Measurements from ENCODE around the gene SIM2.
A peak's percentile ranks its signal among the peaks of the same experiment; 100 is the strongest.

SIM2 gene

DNA sequence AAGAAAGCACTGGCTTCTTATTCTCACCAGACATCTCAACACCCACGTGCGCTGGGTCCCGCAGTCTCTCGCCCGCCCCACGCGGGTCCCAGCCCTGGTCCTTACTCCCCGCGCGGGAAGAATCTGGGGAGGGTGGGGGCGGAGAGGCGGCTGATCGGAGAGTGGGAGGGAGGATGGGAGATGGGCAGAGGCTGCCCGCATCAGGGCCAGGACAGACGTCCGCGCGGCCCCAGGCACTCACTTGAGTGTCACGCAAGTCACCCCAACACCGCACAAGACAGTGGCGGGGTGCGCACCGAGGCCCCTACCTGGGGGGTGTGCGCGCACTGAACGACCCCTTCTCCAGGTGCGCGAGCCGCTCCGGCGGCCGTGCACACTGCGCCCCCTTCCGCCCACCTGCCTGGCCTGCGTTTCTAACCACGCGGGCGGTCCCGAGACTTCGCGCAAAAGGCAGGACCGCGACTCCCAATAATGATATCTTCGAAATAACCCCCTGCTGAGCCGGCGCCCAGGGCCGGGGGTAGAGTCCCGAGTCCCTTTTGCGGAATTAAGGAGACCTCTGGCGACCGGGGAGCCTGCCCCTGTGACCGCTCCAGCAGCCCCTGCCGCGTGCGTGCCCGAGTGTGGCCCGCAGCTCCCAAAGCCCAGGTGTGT is 6.0 kb upstream of the SIM2 start:
- Mint-ChIP-seq H3K9me3 (no peaks in the 10 kb centered on the region), H3K4me1 (peaks cover 3% of the 10 kb centered on the region), H3K36me3 (no peaks in the 10 kb centered on the region), H3K27ac (no peak overlapping the region), H3K4me3 (no peak overlapping the region), H3K27me3 (peaks cover 93% of the 10 kb centered on the region)
- CTCF ChIA-PET, result no interaction called here
- DNase-seq, result no peak

DNA sequence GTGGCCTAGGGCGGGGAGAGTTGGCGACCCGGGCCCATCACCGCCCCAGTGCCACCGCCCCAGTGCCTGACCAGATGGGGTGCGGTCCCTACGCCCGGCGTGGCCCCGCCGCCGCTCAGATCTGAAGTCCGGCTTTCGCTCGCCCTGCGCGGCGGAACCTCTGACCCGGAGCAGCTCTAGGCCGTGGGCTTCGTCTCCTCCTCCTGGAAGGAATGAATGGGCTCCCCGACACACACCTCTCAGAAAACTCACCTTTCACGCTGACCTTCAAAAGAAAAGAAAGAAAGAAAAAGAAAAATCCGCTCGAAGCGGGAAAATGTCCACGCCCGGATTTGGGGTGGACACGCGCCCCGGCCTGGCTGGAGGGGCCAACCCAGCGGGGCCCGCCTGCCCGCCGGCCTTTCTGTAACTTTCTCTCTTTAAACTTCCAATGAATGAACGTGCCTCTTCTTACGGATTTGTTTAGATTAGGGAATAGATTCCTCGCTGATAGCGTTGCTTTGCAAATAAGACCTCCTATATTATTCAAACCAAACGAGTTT is 5.4 kb upstream of the SIM2 start:
- Mint-ChIP-seq H3K4me1 (peaks cover 3% of the 10 kb centered on the region), H3K36me3 (no peaks in the 10 kb centered on the region), H3K4me3 (no peak overlapping the region), H3K27me3 (peaks cover 95% of the 10 kb centered on the region), H3K27ac (peak overlapping the region; percentile 25), H3K9me3 (no peaks in the 10 kb centered on the region)
- no peak for DNase-seq
- CTCF ChIA-PET, result no interaction called here

DNA sequence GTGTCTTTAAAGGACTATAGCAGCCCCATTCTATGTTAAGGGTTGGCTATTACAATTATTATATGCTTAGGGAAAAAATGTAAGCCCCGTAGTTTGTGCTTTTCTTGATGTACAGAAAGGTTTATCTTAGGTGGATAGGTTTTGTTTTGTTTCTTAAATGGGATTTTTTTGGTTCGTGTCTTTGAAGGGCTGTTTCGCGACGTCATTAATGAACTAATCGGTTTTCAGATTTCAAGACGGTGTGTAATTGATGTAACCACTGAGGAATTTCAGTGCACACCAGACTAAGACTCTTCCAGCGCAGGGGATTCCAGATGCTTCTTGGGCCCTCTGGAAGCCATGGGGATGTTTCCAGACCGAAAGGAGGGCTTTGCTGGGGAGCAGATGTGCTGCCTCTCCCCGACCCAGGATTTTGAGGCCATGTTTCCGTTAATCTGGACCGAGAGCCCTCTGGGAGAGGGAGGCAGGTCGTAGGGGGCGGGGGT is 4.8 kb upstream of the SIM2 start:
- peaks cover 3% of the 10 kb centered on the region for H3K4me1 Mint-ChIP-seq
- CTCF ChIA-PET, result no interaction called here

DNA sequence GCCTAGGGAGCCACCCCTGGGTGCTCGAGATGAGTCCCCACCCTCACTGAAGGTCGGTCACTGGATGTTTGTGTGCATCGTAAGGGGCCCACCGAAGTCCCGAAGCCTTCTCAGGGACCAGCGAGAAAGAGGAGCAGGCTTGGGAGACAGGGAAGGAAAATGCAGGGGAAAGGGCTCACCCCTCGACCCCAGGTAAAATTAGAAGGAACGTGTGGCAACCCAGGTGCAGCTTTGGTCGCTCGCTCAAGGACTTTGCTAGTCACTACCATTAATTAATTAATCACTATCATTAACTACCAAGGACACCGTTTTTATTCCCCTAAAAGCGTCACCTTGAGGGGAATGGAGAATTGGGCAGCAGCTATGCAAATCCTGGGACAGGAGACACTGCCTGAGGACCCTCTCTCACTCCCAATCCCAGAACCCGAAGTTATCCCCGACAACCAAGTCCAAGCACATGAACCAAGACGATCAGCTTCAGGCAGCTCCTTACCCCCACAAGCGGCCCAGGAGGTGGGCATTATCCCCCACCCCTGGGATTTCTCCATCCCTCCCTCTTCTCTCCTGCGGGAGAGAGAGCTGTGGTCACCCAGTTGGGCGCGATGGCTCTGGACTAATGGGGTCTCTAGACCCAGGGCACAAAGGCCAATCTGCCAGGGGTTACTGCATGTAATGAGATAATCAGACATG is 4.2 kb upstream of the SIM2 start:
- DNase-seq, result no peak
- no peak overlapping the region for H3K27ac Mint-ChIP-seq
- peaks cover 3% of the 10 kb centered on the region for H3K4me1 Mint-ChIP-seq
- CTCF ChIA-PET, result no interaction called here
- no peaks in the 10 kb centered on the region for H3K36me3 Mint-ChIP-seq
- H3K27me3 Mint-ChIP-seq, result peaks cover 100% of the 10 kb centered on the region
- no peaks in the 10 kb centered on the region for H3K9me3 Mint-ChIP-seq
- H3K4me3 Mint-ChIP-seq, result no peak overlapping the region

More for the DNA sequence above, 4.8 kb upstream of the SIM2 start:
- Mint-ChIP-seq H3K27ac (peak overlapping the region; percentile 25), H3K9me3 (no peaks in the 10 kb centered on the region), H3K36me3 (no peaks in the 10 kb centered on the region), H3K27me3 (peaks cover 100% of the 10 kb centered on the region), H3K4me3 (no peak overlapping the region)
- DNase-seq, result no peak

DNA sequence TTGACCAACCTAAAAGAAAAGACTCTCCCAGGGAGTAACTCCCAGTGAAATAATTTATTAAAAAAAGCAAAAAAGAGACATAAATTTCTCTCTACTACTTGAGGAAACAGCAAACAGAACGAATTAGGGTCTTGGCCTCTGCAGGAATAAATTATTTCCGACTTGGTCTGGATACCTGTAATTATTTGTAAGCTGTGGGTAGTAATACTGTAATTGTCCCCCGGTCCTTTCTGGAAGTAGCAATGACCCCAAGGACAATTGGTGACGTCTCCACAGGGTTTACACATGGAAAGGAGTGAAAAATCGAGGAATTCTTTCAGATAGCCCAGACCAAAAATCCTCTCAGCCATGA is 3.7 kb upstream of the SIM2 start:
- Mint-ChIP-seq H3K27me3 (peaks cover 100% of the 10 kb centered on the region), H3K9me3 (no peaks in the 10 kb centered on the region), H3K36me3 (peaks cover 2% of the 10 kb centered on the region), H3K4me3 (no peak overlapping the region), H3K4me1 (peaks cover 7% of the 10 kb centered on the region), H3K27ac (no peak overlapping the region)
- DNase-seq, result no peak
- CTCF ChIA-PET, result no interaction called here

DNA sequence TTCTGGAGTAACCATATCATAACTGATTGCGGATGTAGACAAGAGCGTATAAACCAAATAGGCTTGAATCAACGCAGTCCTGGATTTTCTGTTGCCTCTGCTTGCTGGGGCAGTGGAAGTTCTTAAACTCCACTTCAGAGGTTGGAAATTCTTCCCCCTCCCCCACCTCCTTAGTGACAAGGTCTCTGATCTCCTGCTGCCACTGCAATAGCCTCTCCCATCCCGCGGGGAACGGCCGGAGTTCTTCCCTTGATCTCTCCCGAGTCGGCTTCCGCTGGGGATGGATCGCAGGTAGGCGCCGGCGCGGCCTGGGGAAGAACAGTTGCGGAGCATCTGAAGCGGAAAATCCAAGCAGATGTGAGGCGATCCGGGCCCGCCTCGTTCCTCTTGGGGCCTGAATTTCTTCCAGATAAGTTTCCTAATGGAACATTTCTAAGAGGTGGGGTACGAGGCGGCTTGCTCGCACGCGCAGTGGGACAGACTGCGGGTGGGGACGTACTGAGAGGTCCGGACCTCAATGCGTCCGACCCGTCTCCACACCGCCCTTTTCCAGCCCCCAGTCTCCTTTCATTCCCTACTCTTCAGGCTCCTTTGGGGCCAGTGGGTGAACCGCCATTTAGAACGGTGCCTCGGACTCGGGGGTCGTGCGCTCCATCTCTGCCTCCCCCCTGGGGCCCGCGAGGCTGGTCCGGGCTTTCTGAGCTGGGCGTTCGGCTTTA is 3.1 kb upstream of the SIM2 start:
- H3K4me3 Mint-ChIP-seq, result peak overlapping the region; percentile 21
- H3K27me3 Mint-ChIP-seq, result peaks cover 100% of the 10 kb centered on the region
- CTCF ChIA-PET, result no interaction called here
- no peak for DNase-seq
- peaks cover 3% of the 10 kb centered on the region for H3K36me3 Mint-ChIP-seq
- H3K9me3 Mint-ChIP-seq, result no peaks in the 10 kb centered on the region
- no peak overlapping the region for H3K27ac Mint-ChIP-seq
- peaks cover 12% of the 10 kb centered on the region for H3K4me1 Mint-ChIP-seq

DNA sequence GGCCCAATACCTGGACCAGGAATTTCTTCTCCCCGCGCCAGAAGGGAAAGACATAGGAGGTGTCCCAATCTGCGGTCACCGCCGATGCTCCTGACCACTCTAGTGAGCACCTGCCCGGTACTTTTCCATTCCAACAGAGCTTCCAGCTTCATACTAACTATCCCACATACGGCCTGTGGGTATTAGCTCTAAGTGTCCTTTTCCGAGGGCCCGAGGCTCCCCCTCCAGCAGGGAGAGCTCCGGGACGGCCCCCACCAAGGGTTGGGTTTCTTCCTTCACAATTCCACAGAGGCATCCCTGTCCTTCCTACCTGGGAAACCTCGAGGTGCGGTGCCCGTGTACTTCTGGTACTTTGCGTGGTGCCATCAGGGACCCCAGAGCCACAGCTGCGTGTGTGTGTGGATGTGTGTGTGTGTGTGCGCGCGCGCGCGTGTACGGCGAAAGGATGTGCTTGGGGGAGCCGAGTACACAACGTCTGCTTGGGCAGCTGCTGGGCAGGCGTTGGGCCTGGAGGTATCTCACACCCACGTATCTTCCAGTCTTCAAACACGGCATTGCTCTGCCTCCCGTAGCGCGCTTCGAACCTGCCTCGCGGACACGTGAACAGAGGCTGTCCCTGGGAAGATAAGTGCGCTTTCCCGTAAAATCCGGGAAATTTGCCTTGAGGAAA is 2.4 kb upstream of the SIM2 start:
- H3K27me3 Mint-ChIP-seq, result peaks cover 100% of the 10 kb centered on the region
- CTCF ChIA-PET, result no interaction called here
- peaks cover 3% of the 10 kb centered on the region for H3K36me3 Mint-ChIP-seq
- H3K9me3 Mint-ChIP-seq, result no peaks in the 10 kb centered on the region
- H3K4me3 Mint-ChIP-seq, result peak overlapping the region; percentile 21
- H3K27ac Mint-ChIP-seq, result peak overlapping the region; percentile 58
- H3K4me1 Mint-ChIP-seq, result peaks cover 14% of the 10 kb centered on the region
- DNase-seq, result no peak

DNA sequence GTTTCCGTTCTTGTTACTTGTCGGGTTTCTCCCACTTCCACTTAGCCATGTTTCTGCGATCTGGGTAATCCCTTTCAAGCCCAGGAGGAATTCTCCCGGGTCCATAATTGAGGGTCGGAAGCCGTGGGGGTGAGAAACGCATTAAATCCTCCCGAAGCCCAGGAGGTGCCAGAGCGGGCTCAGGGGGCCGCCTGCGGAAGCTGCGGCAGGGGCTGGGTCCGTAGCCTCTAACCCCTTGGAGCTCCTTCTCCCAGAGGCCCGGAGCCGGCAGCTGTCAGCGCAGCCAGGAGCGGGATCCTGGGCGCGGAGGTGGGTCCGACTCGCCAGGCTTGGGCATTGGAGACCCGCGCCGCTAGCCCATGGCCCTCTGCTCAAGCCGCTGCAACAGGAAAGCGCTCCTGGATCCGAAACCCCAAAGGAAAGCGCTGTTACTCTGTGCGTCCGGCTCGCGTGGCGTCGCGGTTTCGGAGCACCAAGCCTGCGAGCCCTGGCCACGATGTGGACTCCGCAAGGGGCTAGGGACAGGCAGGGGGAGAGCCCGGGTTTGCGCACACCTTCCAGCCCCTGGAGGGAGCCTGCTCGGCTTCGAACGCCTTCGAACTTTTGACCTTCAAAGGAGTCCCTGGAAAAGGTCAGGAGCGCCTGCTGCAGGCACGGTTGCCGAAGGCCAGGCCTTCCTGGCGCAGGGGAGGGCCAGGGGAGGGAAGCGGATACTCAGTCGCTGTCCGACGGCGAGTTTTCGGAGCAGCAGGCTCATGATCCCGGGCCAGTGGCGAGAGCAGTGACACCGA is 1.7 kb upstream of the SIM2 start:
- Mint-ChIP-seq H3K4me1 (peaks cover 18% of the 10 kb centered on the region), H3K9me3 (no peaks in the 10 kb centered on the region), H3K4me3 (no peak overlapping the region), H3K27ac (peak overlapping the region; percentile 58), H3K27me3 (peaks cover 100% of the 10 kb centered on the region), H3K36me3 (peaks cover 3% of the 10 kb centered on the region)
- no peak for DNase-seq
- CTCF ChIA-PET, result no interaction called here

DNA sequence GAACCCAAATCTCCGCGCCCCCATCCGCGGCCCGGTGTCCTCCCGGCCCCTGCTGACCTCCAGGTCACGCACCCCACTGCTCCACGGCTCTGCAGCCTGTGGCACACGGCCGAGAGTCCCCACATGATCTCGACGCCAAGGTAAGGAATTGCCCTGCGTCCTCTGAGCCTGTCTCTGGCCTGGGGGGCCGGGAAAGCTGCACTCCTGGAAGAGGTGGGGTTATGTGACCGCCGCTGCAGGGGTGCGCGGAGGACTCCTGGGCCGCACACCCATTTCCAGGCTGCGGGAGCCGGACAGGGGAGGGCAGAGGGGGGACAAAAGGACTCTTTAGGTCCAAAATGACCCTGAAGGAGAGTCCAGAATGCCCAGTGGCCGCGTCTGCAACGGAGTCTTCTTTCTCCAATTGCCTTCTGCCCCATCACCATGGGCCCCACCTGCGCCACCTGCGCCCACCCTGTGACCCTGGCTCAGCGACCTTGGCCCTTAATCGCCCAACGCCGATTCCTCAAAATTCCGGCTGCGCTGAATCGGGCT is 997 bp upstream of the SIM2 start:
- H3K4me3 Mint-ChIP-seq, result no peak overlapping the region
- CTCF ChIA-PET, result no interaction called here
- peaks cover 100% of the 10 kb centered on the region for H3K27me3 Mint-ChIP-seq
- no peak for DNase-seq
- H3K27ac Mint-ChIP-seq, result peak overlapping the region; percentile 14
- H3K36me3 Mint-ChIP-seq, result peaks cover 3% of the 10 kb centered on the region
- peaks cover 16% of the 10 kb centered on the region for H3K4me1 Mint-ChIP-seq
- H3K9me3 Mint-ChIP-seq, result no peaks in the 10 kb centered on the region

DNA sequence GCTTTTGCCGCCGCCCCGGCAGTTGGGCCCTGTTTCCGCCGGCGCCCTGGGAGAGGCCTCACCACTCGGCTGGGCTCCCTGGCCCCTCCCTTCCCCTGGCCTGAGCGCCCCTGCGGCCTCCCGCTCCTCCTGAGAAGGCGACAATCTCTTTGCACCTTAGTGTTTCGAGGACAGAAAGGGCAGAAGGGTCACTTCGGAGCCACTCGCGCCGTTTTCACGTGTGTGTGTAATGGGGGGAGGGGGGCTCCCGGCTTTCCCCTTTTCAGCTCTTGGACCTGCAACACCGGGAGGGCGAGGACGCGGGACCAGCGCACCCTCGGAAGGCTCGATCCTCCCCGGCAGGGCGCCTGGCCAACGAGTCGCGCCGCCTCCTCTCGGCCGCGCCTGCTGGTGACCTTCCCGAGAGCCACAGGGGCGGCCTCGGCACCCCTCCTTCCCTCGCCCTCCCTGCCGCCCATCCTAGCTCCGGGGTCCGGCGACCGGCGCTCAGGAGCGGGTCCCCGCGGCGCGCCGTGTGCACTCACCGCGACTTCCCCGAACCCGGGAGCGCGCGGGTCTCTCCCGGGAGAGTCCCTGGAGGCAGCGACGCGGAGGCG is 432 bp upstream of the SIM2 start:
- CTCF ChIA-PET, result no interaction called here
- Mint-ChIP-seq H3K36me3 (peaks cover 3% of the 10 kb centered on the region), H3K27ac (peak overlapping the region; percentile 14), H3K9me3 (no peaks in the 10 kb centered on the region), H3K4me3 (no peak overlapping the region), H3K4me1 (peaks cover 16% of the 10 kb centered on the region), H3K27me3 (peaks cover 100% of the 10 kb centered on the region)
- DNase-seq, result no peak

DNA sequence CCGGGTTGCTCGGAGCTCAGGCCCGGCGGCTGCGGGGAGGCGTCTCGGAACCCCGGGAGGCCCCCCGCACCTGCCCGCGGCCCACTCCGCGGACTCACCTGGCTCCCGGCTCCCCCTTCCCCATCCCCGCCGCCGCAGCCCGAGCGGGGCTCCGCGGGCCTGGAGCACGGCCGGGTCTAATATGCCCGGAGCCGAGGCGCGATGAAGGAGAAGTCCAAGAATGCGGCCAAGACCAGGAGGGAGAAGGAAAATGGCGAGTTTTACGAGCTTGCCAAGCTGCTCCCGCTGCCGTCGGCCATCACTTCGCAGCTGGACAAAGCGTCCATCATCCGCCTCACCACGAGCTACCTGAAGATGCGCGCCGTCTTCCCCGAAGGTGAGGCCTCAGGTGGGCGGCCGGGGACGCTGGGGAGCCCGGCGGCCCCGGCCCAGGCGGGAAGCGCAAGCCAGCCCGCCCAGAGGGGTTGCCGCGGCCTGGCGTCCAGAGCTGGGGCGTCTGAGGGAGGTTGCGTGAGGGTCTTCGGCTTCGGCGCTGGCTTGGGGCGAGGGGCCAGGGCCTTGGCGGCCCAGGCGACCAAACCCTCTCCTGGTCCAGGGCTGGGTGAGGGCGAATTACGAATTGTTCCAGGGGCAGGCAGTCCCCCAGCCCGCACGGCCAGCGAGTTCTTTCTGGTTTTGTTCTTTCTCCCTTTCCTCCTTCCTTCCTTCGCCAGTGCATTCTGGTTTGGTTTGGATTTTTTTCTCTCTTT is 805 bp downstream of the SIM2 start:
- peak overlapping the region; percentile 76 for H3K27ac Mint-ChIP-seq

DNA sequence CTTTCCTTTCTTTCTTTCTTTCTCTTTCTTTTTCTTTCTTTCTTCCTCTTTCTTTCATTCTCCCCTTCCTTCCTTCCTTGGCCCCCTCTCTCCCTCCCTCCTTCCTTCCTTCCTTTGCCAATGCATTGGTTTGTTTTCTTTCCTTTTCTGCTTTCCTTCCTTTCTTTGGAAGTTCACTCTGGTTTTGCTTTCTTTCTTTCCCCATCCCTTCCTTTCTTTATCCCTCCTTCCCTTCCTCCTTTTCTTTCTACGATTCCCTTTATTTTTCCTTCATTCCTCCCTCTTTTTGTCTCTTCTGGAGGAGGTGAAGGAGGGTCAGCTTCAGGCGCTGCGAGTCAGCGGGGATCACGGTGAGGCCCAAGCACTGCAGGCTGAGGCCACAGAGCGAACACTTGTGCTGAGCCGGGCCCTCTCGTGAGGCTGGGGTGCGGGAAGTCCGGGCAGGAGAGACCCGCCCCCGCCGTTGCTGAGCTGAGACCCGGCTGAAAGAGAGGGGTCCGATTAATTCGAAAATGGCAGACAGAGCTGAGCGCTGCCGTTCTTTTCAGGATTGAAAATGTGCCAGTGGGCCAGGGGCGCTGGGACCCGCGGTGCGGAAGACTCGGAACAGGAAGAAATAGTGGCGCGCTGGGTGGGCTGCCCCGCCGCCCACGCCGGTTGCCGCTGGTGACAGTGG is 1.5 kb downstream of the SIM2 start:
- Mint-ChIP-seq H3K36me3 (peaks cover 3% of the 10 kb centered on the region), H3K9me3 (no peaks in the 10 kb centered on the region), H3K27ac (peak overlapping the region; percentile 76), H3K4me1 (peaks cover 24% of the 10 kb centered on the region), H3K27me3 (peaks cover 100% of the 10 kb centered on the region), H3K4me3 (peak overlapping the region; percentile 43)
- no peak for DNase-seq
- CTCF ChIA-PET, result interaction anchor here (1.0 kb wide), 1 partner anchor 115 kb away, joined by 3 read pairs; no protein-coding TSS in a partner anchor

More for the DNA sequence above, 805 bp downstream of the SIM2 start:
- DNase-seq, result no peak
- peaks cover 3% of the 10 kb centered on the region for H3K36me3 Mint-ChIP-seq
- peak overlapping the region; percentile 43 for H3K4me3 Mint-ChIP-seq
- peaks cover 19% of the 10 kb centered on the region for H3K4me1 Mint-ChIP-seq
- CTCF ChIA-PET, result no interaction called here
- peaks cover 100% of the 10 kb centered on the region for H3K27me3 Mint-ChIP-seq
- H3K9me3 Mint-ChIP-seq, result no peaks in the 10 kb centered on the region
